ENCODE data around the gene KLF14. TPM values are rescaled to one million over a fixed set of nuclear protein-coding genes. Genes with fewer than 3 reads are reported as not detected.
"Not testable (repeated sequence)": the region's sequence is repeated elsewhere in the genome, so short reads cannot be mapped to it uniquely, and the experiment has no call there.

KLF14 gene
- total and polyA plus RNA-seq, 2 donors (not counting 3 experiments of a cell fraction or from before 2014, with no cell fraction given), result 0.01 TPM; not detected in 1

- CTCF ChIA-PET, result no interaction called here
- no TSS peak for BruUV-seq (replicated peaks)
Measured at GRCh38 chr7:130777426-130777825, 43.4 kb upstream of the KLF14 start.

GRCh38 chr7:130772456-130772855, 38.4 kb upstream of the KLF14 start:
- intact Hi-C loops (cut with micrococcal nuclease), result not testable (repeated sequence)

More at GRCh38 chr7:130777426-130777825, 43.4 kb upstream of the KLF14 start:
- FAIRE-seq (no peak), DNase-seq (ENCODE audit: low read depth, low spot score) (no peak)
- Histone ChIP-seq H3K9ac (replicated peaks; ENCODE audit: extremely low read depth, insufficient read depth, low read length) (no peak overlapping the region), H4K20me1 (replicated peaks; ENCODE audit: control insufficient read depth, extremely low read depth, insufficient read depth, low read length) (no peaks in the 10 kb centered on the region), H3K36me3 (ENCODE audit: control insufficient read depth in 2 of 2, extremely low read depth in 1 of 2, insufficient read depth in 2 of 2, low read length in 2 of 2) (no peaks in the 10 kb centered on the region), H3K9me3 (replicated peaks; ENCODE audit: control insufficient read depth, insufficient read depth, low read length) (no peaks in the 10 kb centered on the region), H3K79me2 (ENCODE audit: control insufficient read depth, insufficient read depth, low read length) (no peaks in the 10 kb centered on the region), H3K27ac (ENCODE audit: insufficient read depth, low read depth, low read length) (no peak overlapping the region), H3K27me3 (ENCODE audit: control insufficient read depth in 2 of 2, insufficient read depth in 2 of 2, low read length in 2 of 2) (peaks cover 10 to 37% of the 10 kb centered on the region in 2 experiments), H3K4me3 (replicated peaks in 1 of 3; ENCODE audit: insufficient read depth in 1 of 3, low read depth in 1 of 3, low read length in 3 of 3) (no peak overlapping the region), H3K4me1 (ENCODE audit: control insufficient read depth, extremely low read depth, insufficient read depth, low read length) (no peaks in the 10 kb centered on the region), H3K9me1 (replicated peaks; ENCODE audit: control insufficient read depth, extremely low read depth, insufficient read depth, low read length) (no peaks in the 10 kb centered on the region), H3K4me2 (ENCODE audit: insufficient read depth, low read length) (no peak overlapping the region), H2AFZ (ENCODE audit: low read depth, low read length) (no peak overlapping the region)
- intact Hi-C loops (cut with micrococcal nuclease), result no loop called here
- dilution Hi-C loops (cut with MboI; ENCODE audit: extremely low pct_ligation_motif_present, low sequenced_read_pairs), result no loop called here
- TF ChIP-seq EZH2 (IDR thresholded peaks at IDR 0.05; ENCODE audit: borderline replicate concordance, low read depth, low read length, severe bottlenecking) (no peak), FOS (IDR thresholded peaks at IDR 0.05; ENCODE audit: borderline replicate concordance, insufficient read depth, low read length) (no peak), POLR2AphosphoS5 (IDR thresholded peaks at IDR 0.05; ENCODE audit: insufficient read depth, low read depth, low read length) (no peak), GATA2 (IDR thresholded peaks at IDR 0.05; ENCODE audit: insufficient read depth, insufficient read length, low read depth, low read length) (no peak), MYC (IDR thresholded peaks at IDR 0.05; ENCODE audit: low read depth, low read length) (no peak), CTCF (IDR thresholded peaks at IDR 0.05; ENCODE audit: extremely low read depth in 1 of 2, insufficient read depth in 1 of 2, low read depth in 1 of 2, low read length in 2 of 2) (no peak), POLR2A (IDR thresholded peaks at IDR 0.05; ENCODE audit: low read depth, low read length) (no peak), MAX (IDR thresholded peaks at IDR 0.05; ENCODE audit: insufficient read depth, insufficient read length) (no peak), JUN (IDR thresholded peaks at IDR 0.05; ENCODE audit: borderline replicate concordance, insufficient read depth, insufficient read length, low read depth) (no peak)
- POLR2A ChIA-PET, result no interaction called here

More at GRCh38 chr7:130772456-130772855, 38.4 kb upstream of the KLF14 start:
- H3K9me1 ChIP-seq (replicated peaks; ENCODE audit: control insufficient read depth, extremely low read depth, insufficient read depth, low read length); H3K9me3 ChIP-seq (replicated peaks; ENCODE audit: control insufficient read depth, insufficient read depth, low read length); H3K4me2 ChIP-seq (ENCODE audit: insufficient read depth, low read length); H3K27ac ChIP-seq (ENCODE audit: insufficient read depth, low read depth, low read length); FAIRE-seq; H3K4me1 ChIP-seq (ENCODE audit: control insufficient read depth, extremely low read depth, insufficient read depth, low read length); H3K36me3 ChIP-seq (ENCODE audit: control insufficient read depth in 2 of 2, extremely low read depth in 1 of 2, insufficient read depth in 2 of 2, low read length in 2 of 2); H4K20me1 ChIP-seq (replicated peaks; ENCODE audit: control insufficient read depth, extremely low read depth, insufficient read depth, low read length); H3K79me2 ChIP-seq (ENCODE audit: control insufficient read depth, insufficient read depth, low read length); H3K9ac ChIP-seq (replicated peaks; ENCODE audit: extremely low read depth, insufficient read depth, low read length); DNase-seq (ENCODE audit: low read depth, low spot score); BruUV-seq (replicated peaks); H3K4me3 ChIP-seq (replicated peaks in 1 of 3; ENCODE audit: insufficient read depth in 1 of 3, low read depth in 1 of 3, low read length in 3 of 3); dilution Hi-C loops (cut with MboI; ENCODE audit: extremely low pct_ligation_motif_present, low sequenced_read_pairs); POLR2A ChIA-PET; H2AFZ ChIP-seq (ENCODE audit: low read depth, low read length): not testable (repeated sequence)
- CTCF ChIA-PET, result interaction anchor here (2.0 kb wide), 1 partner anchor 14 kb away, joined by 6 read pairs; no protein-coding TSS in a partner anchor
- peaks cover 4 to 31% of the 10 kb centered on the region in 2 experiments for H3K27me3 ChIP-seq (ENCODE audit: control insufficient read depth in 2 of 2, insufficient read depth in 2 of 2, low read length in 2 of 2)

Data from endothelial cell of umbilical vein (primary cell).